LNCaP clone FGC (cell line): ENCODE measurements around the gene SHCBP1.
A peak's percentile ranks its signal among the peaks of the same experiment; 100 is the strongest.
"Not testable (repeated sequence)": the region's sequence is repeated elsewhere in the genome, so short reads cannot be mapped to it uniquely, and the experiment has no call there.

ENCODE experiments used
- DNase-seq: peaks from one replicate; pipeline ENCODE4 v3.0.0-alpha.2; 2011; ENCODE audit warnings: low read depth
- H3K4me3 ChIP-seq: 2 replicates; pipeline ENCODE4 v1.5.1; 2011; ENCODE audit warnings: mild to moderate bottlenecking, low read depth, low read length, control low read depth
- CTCF ChIP-seq: IDR thresholded peaks from 2 replicates; pipeline ENCODE4 v1.5.1; 2012; ENCODE audit warnings: mild to moderate bottlenecking; ENCODE audit not compliant: control insufficient read depth, insufficient read depth; ENCODE audit errors: extremely low read depth

The SHCBP1 gene

GRCh38 chr16:46554435-46554834, 66.7 kb downstream of the SHCBP1 start:
- TF ChIP-seq CTCF = peak; percentile 83
- DNase-seq = peak; percentile 36
- not testable (repeated sequence) for H3K4me3 ChIP-seq

- TF ChIP-seq CTCF = no peak
- H3K4me3 ChIP-seq = no peak overlapping the region
- no peak for DNase-seq
Measured at GRCh38 chr16:46549477-46549876, 71.7 kb downstream of the SHCBP1 start.
